Liver (tissue), 9 donors: Measurements from ENCODE around the gene LDHA. TPM values are rescaled to one million over a fixed set of nuclear protein-coding genes. Genes with fewer than 3 reads are reported as not detected.

Source experiments
- DNase-seq: peaks from one replicate; pipeline ENCODE4 v3.0.0-alpha.2; 2017; ENCODE audit warnings: low spot score
- H3K27ac ChIP-seq, 2 donors: one replicate each; pipeline ENCODE4 v1.7.0; 2013; ENCODE audit warnings: inconsistent platforms in 2 of 2, low read length in 2 of 2, control low read depth in 1 of 2, low read depth in 1 of 2, mild to moderate bottlenecking in 1 of 2
- H3K27me3 ChIP-seq, 4 donors: one replicate each; pipeline versions ENCODE4 v1.6.1 to v1.7.0; 2013; ENCODE audit warnings: low read length in 3 of 4, inconsistent platforms in 1 of 4, mild to moderate bottlenecking in 1 of 4, moderate library complexity in 1 of 4; ENCODE audit not compliant: control insufficient read depth in 4 of 4, insufficient read depth in 4 of 4
- H3K36me3 ChIP-seq, 4 donors: one replicate each; pipeline versions ENCODE4 v1.6.1 to v1.7.0; 2013; ENCODE audit warnings: low read length in 3 of 4, mild to moderate bottlenecking in 3 of 4, low read depth in 1 of 4, moderate library complexity in 1 of 4; ENCODE audit not compliant: control insufficient read depth in 4 of 4, insufficient read depth in 3 of 4
- H3K4me1 ChIP-seq, 4 donors: one replicate each; pipeline versions ENCODE4 v1.6.1 to v1.7.0; 2013; ENCODE audit warnings: low read length in 3 of 4, mild to moderate bottlenecking in 3 of 4, moderate library complexity in 1 of 4; ENCODE audit not compliant: control insufficient read depth in 4 of 4, insufficient read depth in 4 of 4
- H3K4me3 ChIP-seq, 3 donors: one replicate each; pipeline versions ENCODE4 v1.6.1 to v1.7.0; 2013; ENCODE audit warnings: low read length in 3 of 3, control low read depth in 1 of 3, low read depth in 1 of 3, mild to moderate bottlenecking in 1 of 3
- H3K9ac ChIP-seq, 2 donors: one replicate each; pipeline ENCODE4 v1.7.0; 2013; ENCODE audit warnings: low read length in 2 of 2, mild to moderate bottlenecking in 2 of 2, moderate library complexity in 2 of 2, control low read depth in 1 of 2, low read depth in 1 of 2
- H3K9me3 ChIP-seq, 4 donors: one replicate each; pipeline versions ENCODE4 v1.6.1 to v1.7.0; 2013; ENCODE audit warnings: low read length in 3 of 4; ENCODE audit not compliant: control insufficient read depth in 4 of 4
- CTCF ChIP-seq: fragments of 150-350 bp; IDR thresholded peaks from 2 replicates; pipeline ENCODE4 v1.5.1; 2017; ENCODE audit warnings: improper control_type of control experiment, low read depth, low read length; ENCODE audit not compliant: missing input control
- FOXA1 ChIP-seq: IDR thresholded peaks from 2 replicates; pipeline ENCODE4 v1.6.1; 2016; ENCODE audit warnings: antibody characterized with exemption
- HNF4A ChIP-seq, 2 donors: conservative IDR thresholded peaks; 2 replicates each; pipeline ENCODE4 v1.6.1; 2016; ENCODE audit warnings: antibody characterized with exemption in 2 of 2, mild to moderate bottlenecking in 2 of 2
- HNF4G ChIP-seq: IDR thresholded peaks from 2 replicates; pipeline ENCODE4 v1.6.1; 2016; ENCODE audit warnings: antibody characterized with exemption
- MAX ChIP-seq: IDR thresholded peaks from 2 replicates; pipeline ENCODE4 v1.6.1; 2016; ENCODE audit warnings: antibody characterized with exemption
- RAD21 ChIP-seq, 2 donors: IDR thresholded peaks; 2 replicates each; pipeline ENCODE4 v1.6.1; 2016; ENCODE audit warnings: antibody characterized with exemption in 2 of 2, mild to moderate bottlenecking in 2 of 2
- REST ChIP-seq: IDR thresholded peaks from 2 replicates; pipeline ENCODE4 v1.6.1; 2016; ENCODE audit warnings: antibody characterized with exemption, mild to moderate bottlenecking
- RXRA ChIP-seq, 2 donors: IDR thresholded peaks; 2 replicates each; pipeline ENCODE4 v1.6.1; 2017 to 2018; ENCODE audit warnings: antibody characterized with exemption in 2 of 2, mild to moderate bottlenecking in 1 of 2
- WGBS: extraction: QIAGEN DNeasy Blood & Tissue Kit; methylation state at CpG from one replicate; pipeline ENCODE4 v1.1.7; 2013; 5-methylcytosine and 5-hydroxymethylcytosine counted together
- polyA plus RNA-seq, 2 donors: library from polyadenylated mRNA; stranded (reverse) in 1 of 2; unstranded in 1 of 2; fragments of 200-250 nt in 1 of 2; fragments of >200 nt in 1 of 2; fragmentation: Nextera tagmentation in 1 of 2; extraction: Ambion mirVana in 1 of 2; gene quantifications; one replicate each; pipeline versions ENCODE4 v1.2.1 to v1.2.3, GENCODE V29; 2013 to 2015
- total RNA-seq, 2 donors: library from RNA; depleted of rRNA; stranded (reverse); fragments of >200 nt; gene quantifications; one replicate each; pipeline ENCODE4 v1.2.3, GENCODE V29; 2014
- donor health status: healthy.
- donor health status: healthy.
- donor health status: healthy.
- donor health status: healthy.
- donor health status: healthy.

LDHA gene
- total and polyA plus RNA-seq, 4 donors, result 215 to 911 (median 645) TPM

GRCh38 chr11:18384157-18384641 is 10.2 kb upstream of the LDHA start (continued):
- peak; percentile 87 for TF ChIP-seq REST
- peak; percentile 59 to 61 for TF ChIP-seq RAD21 (IDR thresholded peaks at IDR 0.05)
- TF ChIP-seq HNF4A (conservative IDR thresholded peaks at IDR 0.05), result peak; percentile 99
- TF ChIP-seq RXRA (IDR thresholded peaks at IDR 0.05), result peak; percentile 77 to 94

- 94% methylated on average over 3 of the region's 3 CpGs for WGBS
- TF ChIP-seq CTCF, result no peak
- TF ChIP-seq FOXA1, result no peak
- TF ChIP-seq REST, result no peak
- no peak for TF ChIP-seq MAX
- TF ChIP-seq HNF4G, result no peak
- H3K4me1 ChIP-seq, result peaks cover 0 to 6% (median under 1%) of the 10 kb centered on the region in 4 donors
Measured at GRCh38 chr11:18390088-18390487, 4.3 kb upstream of the LDHA start.

More at GRCh38 chr11:18390088-18390487, 4.3 kb upstream of the LDHA start:
- no peak overlapping the region for H3K9ac ChIP-seq
- H3K27me3 ChIP-seq, result no peaks in the 10 kb centered on the region
- no peaks in the 10 kb centered on the region for H3K36me3 ChIP-seq
- H3K9me3 ChIP-seq, result no peaks in the 10 kb centered on the region
- DNase-seq, result no peak
- H3K27ac ChIP-seq, result no peak overlapping the region
- no peak overlapping the region for H3K4me3 ChIP-seq
